Non-pigmented ciliary epithelial cell (primary cell): Measurements from ENCODE around the gene TSPYL1.
"Not testable (repeated sequence)": the region's sequence is repeated elsewhere in the genome, so short reads cannot be mapped to it uniquely, and the experiment has no call there.

Experiments
- DNase-seq: peaks from one replicate; pipeline ENCODE4 v3.0.0-alpha.2; 2010; ENCODE audit warnings: low read depth

Gene TSPYL1

DNA sequence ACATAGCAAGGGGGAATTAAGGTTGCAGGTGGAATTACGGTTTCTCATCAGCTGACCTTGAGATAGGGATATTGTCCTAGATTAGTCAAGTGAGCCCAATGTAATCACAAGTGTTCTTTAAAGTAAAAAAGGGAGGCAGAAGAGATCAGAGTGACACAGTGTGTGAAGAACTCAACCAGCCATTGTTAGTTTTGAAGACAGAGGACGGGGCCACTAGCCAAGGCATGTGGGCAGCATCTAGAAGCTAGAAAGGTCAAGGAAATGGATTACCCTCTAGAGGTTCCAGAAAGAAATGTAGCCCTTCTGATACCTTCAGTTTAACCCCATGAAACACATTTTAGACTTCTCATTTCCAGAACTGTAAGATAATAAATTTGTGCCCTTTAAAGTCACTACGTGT is 18.5 kb upstream of the TSPYL1 start:
- DNase-seq: no peak

DNA sequence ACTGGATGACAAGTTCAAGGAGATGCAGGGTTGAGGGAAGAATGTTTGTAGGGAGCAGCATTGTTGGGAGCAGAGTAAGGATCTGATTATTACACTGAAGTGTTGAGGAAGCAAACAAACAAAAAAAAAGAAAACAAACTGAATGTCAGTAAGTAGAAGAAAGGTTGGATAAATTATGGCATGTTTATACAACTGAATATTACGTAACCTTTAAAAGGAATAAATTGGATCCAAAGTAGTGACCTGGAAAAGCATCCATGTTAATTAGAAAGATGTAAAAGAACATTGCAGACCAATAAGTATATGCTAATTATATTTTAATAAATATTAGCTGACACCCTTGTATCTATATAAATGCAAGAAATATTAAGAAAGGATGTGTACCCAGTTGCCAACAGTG is 12.8 kb upstream of the TSPYL1 start:
- no peak for DNase-seq

DNA sequence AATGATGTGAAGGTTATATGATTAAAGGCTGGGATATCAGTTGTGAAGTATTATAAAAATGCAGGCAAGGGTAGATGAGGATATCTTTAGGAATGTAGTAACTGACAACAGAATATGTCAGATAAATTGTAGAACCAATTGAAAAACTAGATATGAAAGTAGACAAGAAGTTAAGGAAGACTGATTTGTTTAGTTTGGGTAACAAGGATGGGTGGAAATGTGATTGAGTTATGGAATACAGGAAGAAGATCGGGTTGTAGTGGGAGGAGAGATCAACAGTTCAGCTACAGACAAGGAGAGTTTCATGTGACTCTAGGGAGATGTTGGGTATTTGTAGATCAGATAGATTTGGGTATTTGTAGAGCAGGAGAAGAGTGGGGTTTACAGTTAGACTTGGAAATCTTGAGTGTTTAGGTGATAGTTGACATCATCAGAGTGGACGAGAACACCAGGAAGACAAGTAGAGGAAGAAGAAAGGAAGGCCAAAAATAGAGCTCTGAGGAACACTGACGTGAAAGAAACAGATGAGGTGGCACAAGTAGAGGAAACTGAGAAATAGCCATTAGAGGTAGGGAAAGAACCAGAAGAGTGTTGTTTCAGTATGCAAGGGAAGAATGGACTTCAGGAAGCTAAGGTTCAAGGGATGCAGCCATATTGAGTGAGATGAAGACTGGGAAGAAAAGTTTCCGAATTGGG is 12.1 kb upstream of the TSPYL1 start:
- no peak for DNase-seq

GRCh38 chr6:116290799-116291198 is 11.1 kb upstream of the TSPYL1 start:
- no peak for DNase-seq

DNA sequence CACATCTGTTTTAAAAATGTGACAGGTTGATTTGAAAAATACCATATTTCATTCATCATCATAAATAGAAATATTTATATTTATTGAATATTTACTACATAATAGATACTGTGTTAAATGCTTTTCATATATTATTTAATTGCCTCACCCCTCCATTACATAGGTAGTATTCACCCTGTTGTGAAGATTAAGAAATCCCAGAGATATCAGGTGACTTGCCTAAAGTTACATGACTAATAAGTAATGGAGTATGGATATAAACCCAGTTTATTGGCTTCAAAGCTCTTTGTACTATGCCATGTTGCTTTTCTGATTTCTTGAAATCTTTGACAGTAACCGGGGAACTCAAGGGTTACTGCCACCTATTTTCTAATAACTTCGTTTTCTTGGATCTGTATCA is 10.1 kb upstream of the TSPYL1 start:
- DNase-seq: no peak

DNA sequence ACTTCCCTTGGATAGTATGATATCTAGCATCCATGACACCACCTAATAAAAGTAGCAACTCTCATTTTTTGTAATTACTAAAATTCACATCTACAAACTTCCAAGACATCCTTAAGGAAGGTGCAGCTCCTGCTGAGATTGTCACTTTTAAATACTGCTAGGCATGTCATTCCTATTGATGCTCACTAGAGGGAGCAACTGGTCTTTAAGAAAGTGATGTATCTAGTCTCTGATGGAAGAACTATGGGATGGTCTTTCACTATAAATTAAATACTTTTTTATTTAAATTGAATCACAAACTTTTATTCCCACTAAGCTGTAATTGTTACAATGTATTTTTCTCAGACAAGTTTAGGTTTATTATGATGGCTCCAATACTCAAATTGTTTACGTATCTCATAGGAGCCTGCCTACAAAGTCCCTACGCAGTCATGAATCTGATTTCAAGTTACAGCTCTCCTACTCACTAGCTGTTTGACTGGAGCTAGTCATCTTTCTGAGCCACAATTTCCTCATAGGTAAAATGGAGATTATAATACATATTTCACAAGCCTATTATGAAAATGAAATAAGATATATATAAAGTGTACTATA is 8.1 kb upstream of the TSPYL1 start:
- peak; percentile 32 for DNase-seq

DNA sequence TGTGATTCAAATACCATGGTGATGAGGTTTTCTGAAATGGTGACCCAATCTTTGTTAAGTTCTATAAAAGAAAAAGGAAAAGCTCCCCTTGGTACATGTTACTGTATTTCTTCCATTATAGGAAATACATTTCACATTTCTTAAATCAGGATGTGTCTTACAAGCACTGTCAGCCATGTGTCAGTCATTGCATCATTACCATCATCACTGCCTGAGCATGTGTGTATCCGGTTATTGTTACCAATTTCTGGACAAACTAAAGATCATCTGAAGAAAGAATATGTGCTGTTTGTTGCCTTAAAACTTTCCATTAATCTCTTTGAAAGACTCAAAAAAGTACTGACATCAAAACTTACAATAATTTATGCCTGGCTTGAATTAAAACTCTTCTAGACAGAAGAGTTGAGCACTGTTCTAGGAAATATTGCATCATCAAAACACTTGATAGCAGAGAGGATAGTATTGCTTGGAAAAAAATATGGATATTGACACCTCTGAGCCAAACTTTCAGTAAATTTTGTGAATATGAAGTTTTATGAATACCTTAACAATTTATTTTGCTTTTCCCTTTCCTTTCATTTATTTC is 7.1 kb upstream of the TSPYL1 start:
- no peak for DNase-seq

DNA sequence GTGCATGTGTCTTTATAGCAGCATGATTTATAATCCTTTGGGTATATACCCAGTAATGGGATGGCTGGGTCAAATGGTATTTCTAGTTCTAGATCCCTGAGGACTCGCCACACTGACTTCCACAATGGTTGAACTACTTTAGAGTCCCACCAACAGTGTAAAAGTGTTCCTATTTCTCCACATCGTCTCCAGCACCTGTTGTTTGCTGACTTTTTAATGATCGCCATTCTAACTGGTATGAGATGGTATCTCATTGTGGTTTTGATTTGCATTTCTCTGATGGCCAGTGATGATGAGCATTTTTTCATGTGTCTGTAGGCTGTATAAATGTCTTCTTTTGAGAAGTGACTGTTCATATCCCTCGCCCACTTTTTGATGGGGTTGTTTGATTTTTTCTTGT is 5.3 kb upstream of the TSPYL1 start:
- not testable (repeated sequence) for DNase-seq

GRCh38 chr6:116283191-116283590 is 3.5 kb upstream of the TSPYL1 start:
- DNase-seq: no peak

GRCh38 chr6:116282698-116283097 is 3.0 kb upstream of the TSPYL1 start:
- DNase-seq: no peak

- DNase-seq: no peak
Measured at GRCh38 chr6:116280933-116281316, 1.2 kb upstream of the TSPYL1 start.

DNA sequence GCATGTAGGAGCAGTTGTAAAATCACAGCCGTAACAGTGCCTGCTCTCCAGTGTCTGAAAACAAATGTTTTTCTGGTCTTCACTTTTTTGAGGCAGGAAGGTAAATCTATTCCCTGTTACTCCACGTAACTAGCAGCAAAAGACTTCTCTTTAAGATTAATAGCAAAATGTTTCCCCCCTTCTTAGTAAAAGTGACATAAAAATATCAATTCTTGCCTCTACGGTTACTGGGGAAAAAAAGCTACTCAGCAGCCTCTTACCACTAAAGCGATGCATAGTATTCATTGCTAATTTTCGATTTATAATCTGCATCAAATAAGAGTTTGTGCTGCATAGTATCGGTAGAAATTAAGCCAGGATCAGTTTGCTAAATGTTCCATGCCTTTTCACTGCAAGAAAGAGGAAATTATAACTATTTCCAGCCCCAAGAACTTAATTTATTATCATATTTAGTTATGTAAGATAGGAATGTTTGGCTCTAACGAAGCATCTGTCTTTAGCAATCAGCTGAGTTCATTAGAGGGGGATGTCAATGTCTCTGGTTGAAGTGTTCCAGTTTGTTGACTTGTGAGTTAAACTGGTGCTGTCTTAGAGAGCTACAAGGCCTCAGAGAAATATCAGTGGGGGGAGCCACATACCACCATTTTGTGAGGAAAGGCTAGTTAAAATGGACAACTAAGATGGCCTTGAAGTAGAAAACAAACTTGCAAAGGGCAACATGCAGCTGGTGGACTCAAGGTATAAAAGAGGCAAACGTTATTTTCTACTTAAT is 617 bp upstream of the TSPYL1 start:
- DNase-seq: no peak

DNA sequence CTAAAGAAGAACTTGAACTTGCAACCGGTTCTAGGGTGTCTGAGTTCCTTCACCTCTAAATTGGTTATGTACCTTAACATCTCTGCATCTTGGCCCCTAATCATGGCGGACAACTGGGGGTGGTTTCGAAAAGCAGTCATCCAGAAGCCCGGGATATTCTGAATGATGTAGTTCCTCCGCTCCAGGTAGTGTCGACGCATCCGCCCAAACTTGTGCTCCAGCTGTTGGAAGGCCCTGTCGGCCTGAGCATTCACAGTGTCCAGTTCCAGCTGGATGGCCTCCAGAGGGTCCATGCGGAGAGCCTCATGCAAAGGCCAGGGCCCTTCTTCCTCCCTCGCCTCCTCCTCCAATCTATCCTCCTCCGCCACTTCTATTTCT is 887 bp downstream of the TSPYL1 start:
- no peak for DNase-seq

DNA sequence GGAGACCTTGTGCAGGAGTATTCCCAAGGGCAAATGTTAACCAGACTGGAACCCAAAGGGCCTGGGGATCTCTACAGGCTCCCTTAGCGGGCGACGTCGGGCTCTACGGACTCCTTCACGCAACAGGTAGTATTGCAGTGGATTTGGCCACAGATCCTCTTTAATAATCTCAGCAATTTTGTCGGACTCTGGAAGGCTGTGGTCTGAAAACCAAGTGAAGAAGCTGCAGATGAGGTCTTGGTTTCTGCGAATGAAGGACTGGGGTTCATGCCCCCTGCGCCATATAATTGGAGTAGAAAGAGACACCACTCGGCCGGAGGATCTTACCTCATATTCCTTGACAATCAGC is 1.3 kb downstream of the TSPYL1 start:
- DNase-seq: no peak

- DNase-seq: no peak
Measured at GRCh38 chr6:116277124-116277523, 2.6 kb downstream of the TSPYL1 start.

GRCh38 chr6:116271149-116271708 is 8.5 kb downstream of the TSPYL1 start:
- DNase-seq: no peak

DNA sequence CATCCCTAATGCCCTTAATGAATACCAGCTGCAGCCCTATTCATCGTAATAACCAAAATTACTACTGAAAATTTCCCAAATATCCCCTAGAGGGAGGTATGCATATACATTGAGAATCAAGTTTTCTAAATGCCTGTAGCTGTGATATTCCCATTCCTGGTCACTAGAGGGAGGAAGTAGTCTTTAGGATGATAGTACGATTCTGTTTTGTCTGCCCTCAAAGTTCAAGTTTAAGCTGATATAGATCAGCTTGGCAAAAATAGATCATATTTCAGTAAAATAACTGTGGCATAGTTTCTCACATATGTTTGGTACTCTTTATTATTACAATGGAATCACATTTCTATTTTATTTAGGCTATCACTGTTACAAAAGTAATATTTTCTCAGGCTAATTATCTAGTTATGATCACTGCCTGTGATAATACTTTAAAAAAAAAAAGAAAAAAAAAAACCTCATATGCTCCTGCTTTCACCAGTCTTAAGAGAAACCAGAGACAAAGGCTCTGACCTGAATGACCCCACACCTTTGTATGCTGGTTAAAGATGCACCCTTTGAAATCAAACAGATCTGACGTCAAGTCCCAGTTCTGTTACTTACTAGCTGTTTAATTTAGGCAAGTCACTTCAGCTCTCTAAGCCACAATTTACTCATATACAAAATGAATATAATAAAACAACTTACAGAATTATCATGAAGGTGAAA is 11.0 kb downstream of the TSPYL1 start:
- peak; percentile 60 for DNase-seq

GRCh38 chr6:116267836-116268588 is 11.7 kb downstream of the TSPYL1 start:
- DNase-seq: no peak

DNA sequence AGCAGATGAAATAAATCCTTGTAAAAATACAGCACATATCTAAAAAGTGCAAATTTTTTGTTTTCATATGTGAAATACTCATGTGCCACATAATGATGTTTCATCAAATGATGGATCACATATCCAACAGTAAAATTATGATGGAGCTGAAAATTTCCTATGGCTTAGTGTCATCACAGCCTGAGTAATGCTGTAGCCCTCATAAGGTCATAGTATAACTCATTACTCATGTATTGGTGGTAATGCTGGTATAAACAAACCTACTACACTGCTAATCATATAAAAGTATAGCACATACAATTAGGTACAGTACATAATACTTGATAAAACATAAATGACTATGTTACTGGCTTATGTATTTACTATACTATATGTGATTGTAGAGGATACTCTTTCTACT is 12.9 kb downstream of the TSPYL1 start:
- no peak for DNase-seq

GRCh38 chr6:116265041-116265829 is 14.5 kb downstream of the TSPYL1 start:
- DNase-seq: no peak

GRCh38 chr6:116263353-116263752 is 16.4 kb downstream of the TSPYL1 start:
- DNase-seq: no peak
